Posterior vena cava (tissue), 2 donors: ENCODE measurements around the gene RAD9A. TPM values are rescaled to one million over a fixed set of nuclear protein-coding genes. Genes with fewer than 3 reads are reported as not detected.
"Not testable (repeated sequence)": the region's sequence is repeated elsewhere in the genome, so short reads cannot be mapped to it uniquely, and the experiment has no call there.

Experiments used
- DNase-seq: peaks from one replicate; pipeline ENCODE4 v3.0.0-alpha.2; 2020; ENCODE audit warnings: low spot score
- intact Hi-C, 2 donors: fragments of 100-400 bp; cut with DNase I; formaldehyde crosslinking; loops; one replicate each; pipeline versions ENCODE4 v1.14.1 to v1.14.2; 2022 to 2023
- total RNA-seq, 2 donors: library from RNA; stranded (reverse); fragmentation: NEBNext Ultra II Directional; extraction: Animal tissue kit (Norgen Biotek cat#: 25700); gene quantifications; one replicate each; pipeline ENCODE4 v1.2.1, GENCODE V29; 2021
- donor health status: DM: yes; HTN: yes; CAD: no.
- donor health status: DM: yes; HTN: yes; CAD: no.

Gene RAD9A
- total RNA-seq, 2 donors from 2014 or later = 10.3 to 11.4 TPM

- intact Hi-C loops = no loop called here
Observed at GRCh38 chr11:67415501-67416304, 23.9 kb downstream of the RAD9A start, which contains the start of gene CARNS1. TSS of gene CARNS1 (plus strand) at chr11:67415678. CDS start at chr11:67416200, 522 bp downstream.

GRCh38 chr11:67416416-67417335 is 24.9 kb downstream of the RAD9A start:
- DNase-seq = no peak
- intact Hi-C loops = no loop called here

More at GRCh38 chr11:67415501-67416304, 23.9 kb downstream of the RAD9A start, which contains the start of gene CARNS1:
- DNase-seq = no peak

GRCh38 chr11:67417425-67417824 is 25.6 kb downstream of the RAD9A start:
- no peak for DNase-seq
- intact Hi-C loops = no loop called here

GRCh38 chr11:67418476-67419281 is 26.9 kb downstream of the RAD9A start:
- intact Hi-C loops = no loop called here
- no peak for DNase-seq

- DNase-seq = no peak
- intact Hi-C loops = no loop called here
Observed at GRCh38 chr11:67419325-67420049, 27.7 kb downstream of the RAD9A start.

GRCh38 chr11:67420147-67420645 is 28.4 kb downstream of the RAD9A start:
- DNase-seq = no peak
- intact Hi-C loops = no loop called here

GRCh38 chr11:67420646-67421429 is 29.1 kb downstream of the RAD9A start:
- intact Hi-C loops = no loop called here
- DNase-seq = peak; percentile 98

GRCh38 chr11:67421430-67422031 is 29.7 kb downstream of the RAD9A start:
- intact Hi-C loops = no loop called here
- no peak for DNase-seq

- intact Hi-C loops = no loop called here
- no peak for DNase-seq
Observed at GRCh38 chr11:67422891-67423290, 31.1 kb downstream of the RAD9A start.

GRCh38 chr11:67423466-67423865 is 31.7 kb downstream of the RAD9A start:
- intact Hi-C loops = no loop called here
- DNase-seq = no peak

- DNase-seq = no peak
- intact Hi-C loops = no loop called here
Observed at GRCh38 chr11:67423891-67424613, 32.3 kb downstream of the RAD9A start.

GRCh38 chr11:67427364-67427859 is 35.6 kb downstream of the RAD9A start:
- intact Hi-C loops, DNase-seq: not testable (repeated sequence)

GRCh38 chr11:67428052-67429001 is 36.5 kb downstream of the RAD9A start, which contains the start of gene RPS6KB2:
TSS of gene RPS6KB2 (plus strand) at chr11:67428494. CDS start at chr11:67428546, 52 bp downstream.
- intact Hi-C loops = no loop called here
- DNase-seq = peak; percentile 100

GRCh38 chr11:67429038-67429668 is 37.4 kb downstream of the RAD9A start:
- no peak for DNase-seq
- intact Hi-C loops = no loop called here

- DNase-seq = no peak
- intact Hi-C loops = no loop called here
Observed at GRCh38 chr11:67429722-67430121, 37.9 kb downstream of the RAD9A start.
